Adipocyte (in vitro differentiated cells): ENCODE measurements around the gene PGPEP1.
"Not testable (repeated sequence)": the region's sequence is repeated elsewhere in the genome, so short reads cannot be mapped to it uniquely, and the experiment has no call there.

Source experiments
- DNase-seq: peaks from one replicate; pipeline ENCODE4 v3.0.0-alpha.2; 2015; ENCODE audit warnings: low read depth
- H3K27me3 ChIP-seq: replicated peaks from 2 replicates; pipeline ENCODE4 v1.7.0; 2013; ENCODE audit warnings: mild to moderate bottlenecking, low read length, moderate library complexity; ENCODE audit not compliant: control insufficient read depth, insufficient read depth
- H3K36me3 ChIP-seq: 2 replicates; pipeline ENCODE4 v1.7.0; 2013; ENCODE audit warnings: low read length, mild to moderate bottlenecking, moderate library complexity; ENCODE audit not compliant: control insufficient read depth, insufficient read depth, severe bottlenecking
- H3K4me1 ChIP-seq: 2 replicates; pipeline ENCODE4 v1.7.0; 2013; ENCODE audit warnings: mild to moderate bottlenecking, low read length, moderate library complexity; ENCODE audit not compliant: control insufficient read depth, insufficient read depth
- H3K4me3 ChIP-seq: 2 replicates; pipeline ENCODE4 v1.7.0; 2013; ENCODE audit warnings: mild to moderate bottlenecking, low read length, moderate library complexity
- H3K9ac ChIP-seq: 2 replicates; pipeline ENCODE4 v1.7.0; 2013; ENCODE audit warnings: mild to moderate bottlenecking, low read length, moderate library complexity
- H3K9me3 ChIP-seq: 2 replicates; pipeline ENCODE4 v1.7.0; 2013; ENCODE audit warnings: mild to moderate bottlenecking, low read length, moderate library complexity; ENCODE audit not compliant: control insufficient read depth

Gene PGPEP1

DNA sequence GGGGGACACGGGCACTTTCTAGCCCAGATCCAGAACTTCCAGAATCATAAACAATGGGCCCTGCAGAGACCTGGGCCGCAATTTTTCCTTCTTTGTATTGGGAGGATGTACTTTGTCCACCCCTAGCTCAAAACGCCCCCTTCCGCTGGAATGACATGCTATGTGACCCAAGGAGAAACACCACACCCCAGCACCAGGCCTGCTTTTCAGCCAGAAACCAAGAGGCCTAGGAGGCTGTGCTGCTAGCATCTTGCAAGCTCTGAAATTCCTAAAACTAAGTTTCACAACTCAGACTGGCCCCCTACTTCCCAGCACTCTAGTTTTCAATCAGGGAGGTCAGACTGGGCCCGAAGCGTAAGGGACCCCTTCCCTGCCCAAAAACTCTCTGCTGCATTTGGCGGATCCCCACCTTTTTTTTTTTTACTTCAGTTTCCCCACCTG is 18.1 kb upstream of the PGPEP1 start:
- peak overlapping the region; percentile 86 for H3K4me3 ChIP-seq
- peak overlapping the region; percentile 91 for H3K9ac ChIP-seq
- peaks cover 19% of the 10 kb centered on the region for H3K4me1 ChIP-seq
- no peaks in the 10 kb centered on the region for H3K27me3 ChIP-seq
- DNase-seq: peak; percentile 79
- no peaks in the 10 kb centered on the region for H3K9me3 ChIP-seq
- no peaks in the 10 kb centered on the region for H3K36me3 ChIP-seq

DNA sequence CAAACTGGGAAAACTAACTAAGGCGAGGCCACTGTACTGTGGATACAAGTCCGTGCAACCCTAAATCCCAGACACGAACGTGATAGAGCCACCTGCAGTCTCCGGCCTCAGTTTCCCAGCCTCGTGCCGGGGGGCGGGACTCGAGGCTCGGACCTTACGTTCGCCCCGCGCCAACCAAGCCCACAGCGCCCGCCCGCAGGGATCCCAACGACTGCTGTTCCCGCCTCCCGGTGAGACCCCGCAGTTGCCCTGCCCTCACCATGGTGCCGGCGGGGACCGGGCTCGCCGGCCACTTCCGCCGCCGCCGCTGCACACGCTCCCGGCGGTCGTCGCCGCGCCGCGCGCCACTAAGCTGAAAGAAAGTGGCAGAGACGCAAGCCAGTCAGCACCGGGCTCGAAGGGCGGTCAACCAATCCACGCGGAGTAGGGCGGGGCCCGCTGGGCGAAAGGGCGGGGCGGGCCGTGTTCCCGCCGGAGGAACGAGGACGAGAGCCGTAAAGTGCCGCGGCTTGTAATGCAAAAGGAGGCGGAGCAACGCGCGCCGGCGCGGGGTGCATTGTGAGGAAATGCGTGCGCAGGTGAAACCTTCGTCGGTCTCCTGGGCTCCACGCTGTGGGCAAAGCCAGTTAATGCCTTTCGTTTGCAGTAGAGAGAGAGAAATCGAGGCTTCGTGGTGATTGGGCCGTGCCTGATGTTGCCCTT is 17.5 kb upstream of the PGPEP1 start, which contains the start of gene LSM4:
Gene LSM4, minus strand, starts transcription at position 318 of the 702 bp plus-strand sequence. Its CDS starts 56 bp downstream, at position 262.
- peak within 1 kb of the TSS; percentile 91 for H3K9ac ChIP-seq
- H3K4me1 ChIP-seq: peaks cover 19% of the 10 kb centered on the region
- no peaks in the 10 kb centered on the region for H3K36me3 ChIP-seq
- H3K27me3 ChIP-seq: no peaks in the 10 kb centered on the region
- peak within 1 kb of the TSS; percentile 86 for H3K4me3 ChIP-seq
- peak; percentile 99 for DNase-seq
- H3K9me3 ChIP-seq: no peaks in the 10 kb centered on the region

GRCh38 chr19:18324373-18324731 is 16.0 kb upstream of the PGPEP1 start:
- Histone ChIP-seq H3K4me1 (peaks cover 27% of the 10 kb centered on the region), H3K9ac (peak overlapping the region; percentile 91)
- H3K9me3 ChIP-seq, H3K36me3 ChIP-seq, H3K4me3 ChIP-seq, DNase-seq, H3K27me3 ChIP-seq: not testable (repeated sequence)

- no peak for DNase-seq
- Histone ChIP-seq H3K9ac (no peak overlapping the region), H3K4me1 (peaks cover 24% of the 10 kb centered on the region), H3K27me3 (no peaks in the 10 kb centered on the region), H3K4me3 (no peak overlapping the region), H3K36me3 (no peaks in the 10 kb centered on the region), H3K9me3 (no peaks in the 10 kb centered on the region)
Observed at GRCh38 chr19:18326772-18327171, 13.6 kb upstream of the PGPEP1 start.

DNA sequence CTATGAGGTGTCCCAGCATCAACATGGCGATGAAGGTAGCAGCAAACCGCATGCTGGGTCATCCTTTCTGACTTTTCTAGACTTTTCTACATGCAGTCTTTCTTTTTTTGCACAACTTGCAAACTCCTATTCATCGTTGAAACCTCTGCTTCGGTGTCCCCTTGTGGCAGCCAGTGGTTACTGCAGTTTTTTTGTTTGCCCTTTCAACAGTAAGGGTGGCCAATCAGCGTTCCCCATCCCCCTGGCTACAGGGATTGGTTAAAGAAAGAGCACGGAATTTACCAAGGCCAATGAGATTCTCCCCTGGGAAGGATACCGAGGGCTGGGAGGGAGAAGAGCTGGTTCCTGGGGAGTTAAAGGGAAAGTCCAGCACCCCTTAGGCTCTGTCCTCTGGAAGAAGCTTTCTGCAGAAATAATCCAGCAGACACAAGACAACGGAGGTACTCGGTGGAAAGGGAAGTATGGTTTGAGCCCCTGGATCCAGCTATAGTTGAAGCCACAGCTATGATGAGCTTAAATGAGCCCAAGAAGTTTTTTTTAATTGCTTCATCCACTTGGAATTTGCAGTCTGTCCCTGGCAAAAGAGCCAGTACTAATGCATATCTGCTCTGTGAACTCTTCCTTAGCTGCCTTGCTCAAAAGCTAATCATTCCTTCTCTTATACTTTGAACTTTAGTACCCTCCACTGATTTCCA is 11.9 kb upstream of the PGPEP1 start:
- no peaks in the 10 kb centered on the region for H3K9me3 ChIP-seq
- H3K36me3 ChIP-seq: no peaks in the 10 kb centered on the region
- peak; percentile 99 for DNase-seq
- H3K27me3 ChIP-seq: no peaks in the 10 kb centered on the region
- H3K4me3 ChIP-seq: peak overlapping the region; percentile 73
- peaks cover 14% of the 10 kb centered on the region for H3K4me1 ChIP-seq
- H3K9ac ChIP-seq: peak overlapping the region; percentile 79

DNA sequence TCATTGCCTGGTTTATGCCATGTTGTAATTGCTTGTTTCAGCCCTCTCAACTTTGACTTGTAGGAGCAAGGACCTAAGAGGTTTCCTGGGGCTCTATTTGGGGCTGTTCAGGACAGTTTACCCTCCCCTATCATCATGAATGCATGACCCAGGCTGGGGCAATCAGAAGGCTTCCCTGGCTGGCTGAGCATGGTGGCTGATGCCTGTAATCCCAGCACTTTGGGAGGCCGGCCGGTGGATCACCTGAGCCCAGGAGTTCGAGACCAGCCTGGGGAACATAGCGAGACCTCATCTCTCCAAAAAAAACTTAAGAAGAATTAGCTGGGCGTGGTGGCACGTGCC is 11.4 kb upstream of the PGPEP1 start:
- H3K9ac ChIP-seq: peak overlapping the region; percentile 79
- H3K4me3 ChIP-seq: peak overlapping the region; percentile 73
- H3K36me3 ChIP-seq: no peaks in the 10 kb centered on the region
- no peak for DNase-seq
- H3K27me3 ChIP-seq: no peaks in the 10 kb centered on the region
- H3K4me1 ChIP-seq: peaks cover 10% of the 10 kb centered on the region
- no peaks in the 10 kb centered on the region for H3K9me3 ChIP-seq

- Histone ChIP-seq H3K4me3 (no peak overlapping the region), H3K9me3 (no peaks in the 10 kb centered on the region), H3K4me1 (peaks cover 10% of the 10 kb centered on the region), H3K36me3 (no peaks in the 10 kb centered on the region), H3K9ac (no peak overlapping the region), H3K27me3 (no peaks in the 10 kb centered on the region)
- no peak for DNase-seq
Observed at GRCh38 chr19:18330868-18331267, 9.5 kb upstream of the PGPEP1 start.

GRCh38 chr19:18332917-18333530 is 7.4 kb upstream of the PGPEP1 start:
- Histone ChIP-seq H3K4me3 (no peak overlapping the region), H3K36me3 (no peaks in the 10 kb centered on the region), H3K9me3 (no peaks in the 10 kb centered on the region), H3K9ac (no peak overlapping the region), H3K4me1 (peaks cover 10% of the 10 kb centered on the region), H3K27me3 (no peaks in the 10 kb centered on the region)
- DNase-seq: no peak

- Histone ChIP-seq H3K9me3 (no peaks in the 10 kb centered on the region), H3K36me3 (no peaks in the 10 kb centered on the region)
- no peak for DNase-seq
Observed at GRCh38 chr19:18333680-18334079, 6.7 kb upstream of the PGPEP1 start.

DNA sequence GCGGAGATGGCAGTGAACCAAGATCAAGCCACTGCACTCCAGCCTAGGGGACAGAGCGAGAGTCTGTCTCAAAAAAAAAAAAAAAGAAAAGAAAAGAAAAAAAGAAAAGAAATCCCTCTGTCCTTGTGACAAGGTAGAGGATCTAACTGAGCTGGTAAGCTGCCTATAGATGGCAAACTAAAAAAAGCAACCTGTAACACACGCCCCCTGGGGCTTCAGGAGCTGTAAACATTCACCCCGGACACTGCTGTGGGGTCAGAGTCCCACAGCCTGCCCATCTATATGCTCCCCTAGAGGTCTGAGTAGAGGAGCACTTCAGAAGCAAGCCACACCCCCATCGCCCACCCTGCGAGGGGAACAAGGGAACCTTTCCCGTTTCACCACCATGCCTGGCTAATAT is 4.3 kb upstream of the PGPEP1 start:
- Histone ChIP-seq H3K27me3 (no peaks in the 10 kb centered on the region), H3K9ac (no peak overlapping the region), H3K36me3 (no peaks in the 10 kb centered on the region), H3K4me3 (no peak overlapping the region), H3K4me1 (peaks cover 6% of the 10 kb centered on the region), H3K9me3 (no peaks in the 10 kb centered on the region)
- no peak for DNase-seq

More at GRCh38 chr19:18333680-18334079, 6.7 kb upstream of the PGPEP1 start:
- no peaks in the 10 kb centered on the region for H3K27me3 ChIP-seq
- H3K4me1 ChIP-seq: peaks cover 9% of the 10 kb centered on the region
- no peak overlapping the region for H3K9ac ChIP-seq
- H3K4me3 ChIP-seq: no peak overlapping the region

DNA sequence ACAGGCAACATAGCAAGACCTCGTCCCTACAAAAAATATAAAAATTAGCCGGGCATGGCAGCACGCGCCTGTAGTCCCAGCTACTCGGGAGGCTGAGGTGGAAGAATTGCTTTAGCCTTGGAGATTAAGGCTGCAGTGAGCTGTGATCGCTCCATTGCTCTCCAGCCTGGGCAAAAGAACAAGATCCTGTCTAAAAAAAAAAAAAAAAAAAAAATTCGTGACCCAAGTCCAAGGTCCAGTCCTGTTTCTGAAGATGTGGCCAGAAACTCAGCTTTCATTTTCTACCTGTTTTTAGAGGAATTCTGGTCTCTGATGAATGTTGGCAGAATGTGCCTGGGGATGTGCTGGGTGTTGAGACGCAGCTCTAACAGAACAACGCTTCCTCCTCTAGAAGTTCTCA is 1.9 kb upstream of the PGPEP1 start:
- no peaks in the 10 kb centered on the region for H3K27me3 ChIP-seq
- H3K4me3 ChIP-seq: no peak overlapping the region
- H3K9ac ChIP-seq: no peak overlapping the region
- DNase-seq: no peak
- peaks cover 6% of the 10 kb centered on the region for H3K36me3 ChIP-seq
- peaks cover 10% of the 10 kb centered on the region for H3K4me1 ChIP-seq
- H3K9me3 ChIP-seq: no peaks in the 10 kb centered on the region
